ENCODE results near the gene BABAM2. TPM values are rescaled to one million over a fixed set of nuclear protein-coding genes. Genes with fewer than 3 reads are reported as not detected.

The BABAM2 gene
- total RNA-seq, 3 donors from 2014 or later: 34.8 to 42.4 (median 41.3) TPM

- DNase-seq (no peak), ATAC-seq (no peak)
- intact Hi-C loops (cut with DNase I, micrococcal nuclease): no loop called here
- Histone ChIP-seq H3K4me3 (no peak overlapping the region), H3K9me3 (no peaks in the 10 kb centered on the region), H3K4me1 (ENCODE audit: low read depth) (no peaks in the 10 kb centered on the region), H3K36me3 (ENCODE audit: low read depth) (no peaks in the 10 kb centered on the region)
- TF ChIP-seq, protein P1, sequence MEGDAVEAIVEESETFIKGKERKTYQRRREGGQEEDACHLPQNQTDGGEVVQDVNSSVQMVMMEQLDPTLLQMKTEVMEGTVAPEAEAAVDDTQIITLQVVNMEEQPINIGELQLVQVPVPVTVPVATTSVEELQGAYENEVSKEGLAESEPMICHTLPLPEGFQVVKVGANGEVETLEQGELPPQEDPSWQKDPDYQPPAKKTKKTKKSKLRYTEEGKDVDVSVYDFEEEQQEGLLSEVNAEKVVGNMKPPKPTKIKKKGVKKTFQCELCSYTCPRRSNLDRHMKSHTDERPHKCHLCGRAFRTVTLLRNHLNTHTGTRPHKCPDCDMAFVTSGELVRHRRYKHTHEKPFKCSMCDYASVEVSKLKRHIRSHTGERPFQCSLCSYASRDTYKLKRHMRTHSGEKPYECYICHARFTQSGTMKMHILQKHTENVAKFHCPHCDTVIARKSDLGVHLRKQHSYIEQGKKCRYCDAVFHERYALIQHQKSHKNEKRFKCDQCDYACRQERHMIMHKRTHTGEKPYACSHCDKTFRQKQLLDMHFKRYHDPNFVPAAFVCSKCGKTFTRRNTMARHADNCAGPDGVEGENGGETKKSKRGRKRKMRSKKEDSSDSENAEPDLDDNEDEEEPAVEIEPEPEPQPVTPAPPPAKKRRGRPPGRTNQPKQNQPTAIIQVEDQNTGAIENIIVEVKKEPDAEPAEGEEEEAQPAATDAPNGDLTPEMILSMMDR (IDR thresholded peaks at IDR 0.05): no peak
These were observed 20.8 kb upstream of the BABAM2 start for GRCh38 chr2:27869763-27870162.

- TF ChIP-seq, protein P1 (IDR thresholded peaks at IDR 0.05): no peak
- intact Hi-C loops (cut with DNase I, micrococcal nuclease): no loop called here
- Histone ChIP-seq H3K36me3 (ENCODE audit: low read depth) (no peaks in the 10 kb centered on the region), H3K9me3 (no peaks in the 10 kb centered on the region), H3K4me3 (no peak overlapping the region), H3K4me1 (ENCODE audit: low read depth) (no peaks in the 10 kb centered on the region)
- DNase-seq: no peak
- no peak for ATAC-seq
These were observed 19.8 kb upstream of the BABAM2 start for GRCh38 chr2:27870724-27871123.

DNA sequence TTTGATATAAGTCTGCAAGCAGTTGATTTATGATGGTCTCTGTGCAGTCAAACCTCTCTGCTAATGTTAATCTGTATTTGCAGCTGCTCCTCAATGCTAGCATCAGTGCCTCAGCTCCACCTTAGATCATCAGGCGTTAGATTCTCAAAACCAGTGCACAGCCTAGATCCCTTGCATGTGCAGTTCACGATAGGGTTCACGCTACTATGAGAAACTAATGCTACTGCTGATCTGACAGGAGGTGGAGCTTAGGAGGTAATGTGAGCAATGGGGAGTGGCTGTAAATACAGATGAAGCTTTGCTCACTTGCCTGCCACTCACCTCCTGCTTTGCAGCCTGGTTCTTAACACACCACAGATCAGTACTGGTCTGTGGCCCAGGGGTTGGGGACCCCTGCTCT, 18.7 kb upstream of the BABAM2 start:
- DNase-seq (no peak), ATAC-seq (no peak)
- Histone ChIP-seq H3K4me1 (ENCODE audit: low read depth) (no peaks in the 10 kb centered on the region), H3K9me3 (peaks cover 4% of the 10 kb centered on the region), H3K36me3 (ENCODE audit: low read depth) (no peaks in the 10 kb centered on the region), H3K4me3 (no peak overlapping the region)
- TF ChIP-seq, protein P1 (IDR thresholded peaks at IDR 0.05): no peak
- intact Hi-C loops (cut with DNase I, micrococcal nuclease): no loop called here

- Histone ChIP-seq H3K9me3 (peaks cover 4% of the 10 kb centered on the region), H3K36me3 (ENCODE audit: low read depth) (no peaks in the 10 kb centered on the region), H3K4me1 (ENCODE audit: low read depth) (no peaks in the 10 kb centered on the region), H3K4me3 (no peak overlapping the region)
- TF ChIP-seq, protein P1 (IDR thresholded peaks at IDR 0.05): no peak
- intact Hi-C loops (cut with DNase I, micrococcal nuclease): no loop called here
- ATAC-seq (no peak), DNase-seq (no peak)
These were observed 17.4 kb upstream of the BABAM2 start for GRCh38 chr2:27873091-27873490.

DNA sequence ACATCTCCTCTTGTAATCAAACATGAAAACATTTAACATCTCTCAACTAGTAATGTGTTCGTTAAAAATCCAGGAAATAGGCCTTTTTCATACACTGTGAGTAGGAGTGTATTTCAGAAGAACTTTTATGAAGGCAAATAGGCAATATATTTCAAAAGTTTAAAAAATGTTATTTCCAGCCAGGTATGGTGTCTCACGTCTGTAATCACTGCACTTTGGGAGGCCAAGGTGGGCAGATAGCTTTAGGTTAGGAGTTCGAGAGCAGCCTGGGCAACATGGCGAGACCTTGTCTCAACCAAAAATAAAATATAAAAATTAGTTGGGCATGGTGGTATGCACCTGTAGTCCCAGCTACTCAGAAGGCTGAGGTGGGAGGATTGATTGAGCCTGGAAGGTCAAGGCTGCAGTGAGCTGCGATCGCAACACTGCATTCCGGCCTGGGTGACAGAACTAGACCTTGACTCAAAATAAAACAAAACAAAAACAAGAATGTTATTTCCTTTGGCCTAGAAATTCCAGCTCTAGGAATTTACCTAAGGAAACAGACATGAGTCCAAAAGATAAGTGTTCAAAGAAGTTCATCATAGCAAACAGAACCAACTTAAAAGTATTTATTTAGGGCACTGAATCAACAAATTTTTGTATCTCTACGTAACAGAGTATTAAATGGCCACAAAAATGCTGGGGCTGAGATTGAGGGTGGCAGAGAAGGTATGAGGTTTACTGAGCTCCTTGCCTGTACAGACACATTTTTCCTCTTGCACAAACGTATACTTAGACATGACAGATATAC, 15.2 kb upstream of the BABAM2 start:
- TF ChIP-seq, protein P1 (IDR thresholded peaks at IDR 0.05): no peak
- intact Hi-C loops (cut with DNase I, micrococcal nuclease): no loop called here
- no peaks in the 10 kb centered on the region for H3K4me1 ChIP-seq (ENCODE audit: low read depth)
- H3K36me3 ChIP-seq (ENCODE audit: low read depth): no peaks in the 10 kb centered on the region
- H3K9me3 ChIP-seq: peaks cover 4% of the 10 kb centered on the region
- ATAC-seq (no peak), DNase-seq (no peak)
- no peak overlapping the region for H3K4me3 ChIP-seq

All from mucosa of descending colon (tissue), 3 donors.